HEK293 (cell line): Measurements from ENCODE around the gene TIRAP.

Experiments used
- CTCF ChIA-PET: fragments of 350-600 bp; formaldehyde crosslinking; extraction: SDS; loops from one replicate; lab custom pipeline; 2021; ENCODE audit warnings: antibody characterized with exemption; lab: Yijun Ruan, JAX
- POLR2A ChIA-PET: fragments of 300-600 bp; formaldehyde crosslinking; extraction: SDS; loops from one replicate; lab custom pipeline; 2020; ENCODE audit warnings: antibody characterized with exemption, inconsistent platforms; lab: Yijun Ruan, JAX
- H3K27ac ChIP-seq: fragments of 200-500 bp; sonication (Bioruptor generic); 2 replicates; pipeline ENCODE4 v1.5.1; 2014; ENCODE audit warnings: low read depth, low read length, control low read depth, inconsistent platforms; ENCODE audit errors: extremely low read depth
- H3K36me3 ChIP-seq, 2 experiments: fragments of 200-500 bp in 1 of 2; sonication (Bioruptor generic) in 1 of 2; 1 replicate in 1 of 2; 2 replicates in 1 of 2; pipeline ENCODE4 v1.5.1; 2014 to 2017; ENCODE audit warnings: inconsistent platforms in 2 of 2, low read length in 2 of 2; ENCODE audit not compliant: control insufficient read depth in 2 of 2, insufficient read depth in 1 of 2
- H3K4me1 ChIP-seq: fragments of 200-500 bp; sonication (Bioruptor generic); 2 replicates; pipeline ENCODE4 v1.5.1; 2014; ENCODE audit warnings: mild to moderate bottlenecking, low read length, inconsistent platforms; ENCODE audit not compliant: control insufficient read depth, insufficient read depth
- H3K4me3 ChIP-seq: 2 replicates; pipeline ENCODE4 v1.5.1; 2011; ENCODE audit warnings: low read depth, mild to moderate bottlenecking, control low read depth, low read length, moderate library complexity
- H3K9me3 ChIP-seq: fragments of 200-500 bp; sonication (Bioruptor generic); 2 replicates; pipeline ENCODE4 v1.5.1; 2014; ENCODE audit warnings: low read depth, low read length, inconsistent platforms; ENCODE audit not compliant: control insufficient read depth, insufficient read depth
- AEBP2 ChIP-seq: fragments of 450-650 bp; formaldehyde crosslinking; IDR thresholded peaks from 2 replicates; pipeline ENCODE4 v1.5.1; 2016; ENCODE audit warnings: missing biosample characterization, missing genetic modification characterization, borderline replicate concordance
- BCL11B ChIP-seq: fragments of 450-650 bp; formaldehyde crosslinking; IDR thresholded peaks from 2 replicates; pipeline ENCODE4 v1.5.1; 2016; ENCODE audit warnings: low read depth, missing biosample characterization, missing genetic modification characterization
- KLF10 ChIP-seq: fragments of 450-650 bp; IDR thresholded peaks from 2 replicates; pipeline ENCODE4 v1.5.1; 2018; ENCODE audit warnings: missing biosample characterization, mild to moderate bottlenecking, missing genetic modification characterization
- KLF17 ChIP-seq: fragments of 450-650 bp; formaldehyde crosslinking; IDR thresholded peaks from 2 replicates; pipeline ENCODE4 v1.5.1; 2016; ENCODE audit warnings: missing biosample characterization, missing genetic modification characterization
- KLF8 ChIP-seq: fragments of 450-650 bp; formaldehyde crosslinking; IDR thresholded peaks from 2 replicates; pipeline ENCODE4 v1.5.1; 2016; ENCODE audit warnings: missing biosample characterization, missing genetic modification characterization
- MEIS1 ChIP-seq: sonication (generic); formaldehyde crosslinking; IDR thresholded peaks from 2 replicates; pipeline ENCODE4 v1.8.1; 2022; ENCODE audit warnings: missing genetic modification reagents, mild to moderate bottlenecking, borderline replicate concordance
- SCRT1 ChIP-seq: fragments of 450-650 bp; formaldehyde crosslinking; IDR thresholded peaks from 2 replicates; pipeline ENCODE4 v1.5.1; 2016; ENCODE audit warnings: missing biosample characterization, missing genetic modification characterization, borderline replicate concordance
- YY1 ChIP-seq: fragments of 450-650 bp; formaldehyde crosslinking; IDR thresholded peaks from 2 replicates; pipeline ENCODE4 v1.5.1; 2018; ENCODE audit warnings: missing biosample characterization, missing genetic modification characterization
- ZBTB1 ChIP-seq: fragments of 450-650 bp; formaldehyde crosslinking; IDR thresholded peaks from 2 replicates; pipeline ENCODE4 v1.5.1; 2016; ENCODE audit warnings: missing biosample characterization, missing genetic modification characterization
- ZFP3 ChIP-seq: fragments of 450-650 bp; formaldehyde crosslinking; IDR thresholded peaks from 2 replicates; pipeline ENCODE4 v1.5.1; 2016; ENCODE audit warnings: low read depth, missing biosample characterization, missing genetic modification characterization
- ZFP41 ChIP-seq: fragments of 450-650 bp; formaldehyde crosslinking; IDR thresholded peaks from 2 replicates; pipeline ENCODE4 v1.5.1; 2016; ENCODE audit warnings: missing biosample characterization, missing genetic modification characterization, borderline replicate concordance
- ZIC2 ChIP-seq: fragments of 450-650 bp; formaldehyde crosslinking; IDR thresholded peaks from 2 replicates; pipeline ENCODE4 v1.5.1; 2016; ENCODE audit warnings: missing biosample characterization, missing genetic modification characterization
- ZNF112 ChIP-seq: fragments of 450-650 bp; formaldehyde crosslinking; IDR thresholded peaks from 2 replicates; pipeline ENCODE4 v1.5.0; 2017; ENCODE audit warnings: missing biosample characterization, missing genetic modification characterization
- ZNF157 ChIP-seq: fragments of 450-650 bp; formaldehyde crosslinking; IDR thresholded peaks from 2 replicates; pipeline ENCODE4 v1.5.1; 2016; ENCODE audit warnings: missing biosample characterization, missing genetic modification characterization
- ZNF169 ChIP-seq: fragments of 450-650 bp; formaldehyde crosslinking; IDR thresholded peaks from 2 replicates; pipeline ENCODE4 v1.5.1; 2016; ENCODE audit warnings: missing biosample characterization, missing genetic modification characterization
- ZNF23 ChIP-seq: fragments of 450-650 bp; formaldehyde crosslinking; IDR thresholded peaks from 2 replicates; pipeline ENCODE4 v1.5.1; 2016; ENCODE audit warnings: missing biosample characterization, missing genetic modification characterization, borderline replicate concordance
- ZNF354C ChIP-seq: fragments of 450-650 bp; formaldehyde crosslinking; IDR thresholded peaks from 2 replicates; pipeline ENCODE4 v1.5.1; 2016; ENCODE audit warnings: missing biosample characterization, missing genetic modification characterization, low read depth, borderline replicate concordance
- ZNF362 ChIP-seq: fragments of 450-650 bp; formaldehyde crosslinking; IDR thresholded peaks from 2 replicates; pipeline ENCODE4 v1.5.1; 2016; ENCODE audit warnings: missing biosample characterization, missing genetic modification characterization
- ZNF398 ChIP-seq: fragments of 450-650 bp; formaldehyde crosslinking; IDR thresholded peaks from 2 replicates; pipeline ENCODE4 v1.5.1; 2017; ENCODE audit warnings: missing biosample characterization, missing genetic modification characterization
- ZNF521 ChIP-seq: fragments of 450-650 bp; formaldehyde crosslinking; IDR thresholded peaks from 2 replicates; pipeline ENCODE4 v1.5.1; 2017; ENCODE audit warnings: missing biosample characterization, mild to moderate bottlenecking, missing genetic modification characterization
- ZNF596 ChIP-seq: fragments of 450-650 bp; IDR thresholded peaks from 2 replicates; pipeline ENCODE4 v1.5.0; 2018; ENCODE audit warnings: missing biosample characterization, mild to moderate bottlenecking, missing genetic modification characterization, moderate library complexity
- ZNF621 ChIP-seq: fragments of 450-650 bp; formaldehyde crosslinking; IDR thresholded peaks from 2 replicates; pipeline ENCODE4 v1.5.1; 2017; ENCODE audit warnings: missing biosample characterization, missing genetic modification characterization
- ZNF707 ChIP-seq: fragments of 450-650 bp; formaldehyde crosslinking; IDR thresholded peaks from 2 replicates; pipeline ENCODE4 v1.5.1; 2016; ENCODE audit warnings: missing biosample characterization, missing genetic modification characterization
- ZNF76 ChIP-seq: fragments of 450-650 bp; formaldehyde crosslinking; IDR thresholded peaks from 2 replicates; pipeline ENCODE4; 2016; ENCODE audit warnings: low read depth, missing biosample characterization, missing genetic modification characterization, borderline replicate concordance
- ZNF792 ChIP-seq: fragments of 450-650 bp; formaldehyde crosslinking; IDR thresholded peaks from 2 replicates; pipeline ENCODE4 v1.5.1; 2016; ENCODE audit warnings: missing biosample characterization, missing genetic modification characterization
- ZSCAN16 ChIP-seq: fragments of 450-650 bp; formaldehyde crosslinking; IDR thresholded peaks from 2 replicates; pipeline ENCODE4 v1.5.1; 2016; ENCODE audit warnings: missing biosample characterization, missing genetic modification characterization
- ZSCAN23 ChIP-seq: fragments of 450-650 bp; formaldehyde crosslinking; IDR thresholded peaks from 2 replicates; pipeline ENCODE4 v1.5.1; 2016; ENCODE audit warnings: missing biosample characterization, missing genetic modification characterization
- ZSCAN30 ChIP-seq: fragments of 450-650 bp; IDR thresholded peaks from 2 replicates; pipeline ENCODE4 v1.5.1; 2018; ENCODE audit warnings: missing biosample characterization, mild to moderate bottlenecking, missing genetic modification characterization, moderate library complexity

Gene TIRAP

GRCh38 chr11:126311401-126312291 lies 28.8 kb downstream of the TIRAP start:
- no peak overlapping the region for H3K4me3 ChIP-seq
- ChIA-PET CTCF (interaction anchor here (0.6 to 6.9 kb wide), 24 partner anchors 7 to 1838 kb away, joined by 3 to 69 read pairs (median 4); no protein-coding TSS in a partner anchor), POLR2A (no interaction called here)
- no peaks in the 10 kb centered on the region for H3K4me1 ChIP-seq
- H3K27ac ChIP-seq: no peak overlapping the region
- no peaks in the 10 kb centered on the region for H3K9me3 ChIP-seq
- H3K36me3 ChIP-seq: peaks cover 0 to 3% of the 10 kb centered on the region in 2 experiments; a peak in 1 of 3 replicates
- TF ChIP-seq ZSCAN23 (tag by site-specific recombination) (no peak), ZBTB1 (tag by site-specific recombination) (no peak), ZNF157 (tag by site-specific recombination) (no peak), MEIS1 (CRISPR knock-in tag) (no peak), ZNF621 (no peak), ZNF707 (no peak), ZNF169 (no peak), ZNF354C (tag by site-specific recombination) (no peak), ZIC2 (tag by site-specific recombination) (no peak), YY1 (tag by site-specific recombination) (no peak), ZNF23 (tag by site-specific recombination) (no peak), ZNF76 (tag by site-specific recombination) (no peak), ZNF792 (tag by site-specific recombination) (no peak), ZSCAN30 (tag by site-specific recombination) (no peak), ZNF521 (tag by site-specific recombination) (no peak), AEBP2 (no peak), ZFP3 (tag by site-specific recombination) (no peak), SCRT1 (tag by site-specific recombination) (no peak)
- TF ChIP-seq, all 188 proteins: peak for 0

- H3K4me1 ChIP-seq: peaks cover 8% of the 10 kb centered on the region
- TF ChIP-seq ZBTB1 (tag by site-specific recombination) (no peak), KLF17 (no peak), ZNF792 (tag by site-specific recombination) (no peak), ZNF621 (no peak), KLF8 (tag by site-specific recombination) (no peak), BCL11B (tag by site-specific recombination) (no peak), KLF10 (tag by site-specific recombination) (no peak), ZNF596 (tag by site-specific recombination) (no peak), ZSCAN16 (tag by site-specific recombination) (no peak), ZNF362 (no peak), ZNF398 (no peak), ZFP41 (tag by site-specific recombination) (no peak), ZNF112 (tag by site-specific recombination) (no peak)
These were observed 30.1 kb downstream of the TIRAP start for GRCh38 chr11:126312961-126313360.

More at GRCh38 chr11:126312961-126313360, 30.1 kb downstream of the TIRAP start:
- peaks cover 0 to 3% of the 10 kb centered on the region in 2 experiments; a peak in 1 of 3 replicates for H3K36me3 ChIP-seq
- ChIA-PET POLR2A (no interaction called here), CTCF (interaction anchor here (0.9 to 6.9 kb wide), 3 partner anchors 57 to 166 kb away, joined by 4 to 69 read pairs (median 13); no protein-coding TSS in a partner anchor)
- H3K9me3 ChIP-seq: no peaks in the 10 kb centered on the region
- no peak overlapping the region for H3K4me3 ChIP-seq
- H3K27ac ChIP-seq: no peak overlapping the region
